ENCODE data around the gene WDFY4.

The WDFY4 gene

DNA sequence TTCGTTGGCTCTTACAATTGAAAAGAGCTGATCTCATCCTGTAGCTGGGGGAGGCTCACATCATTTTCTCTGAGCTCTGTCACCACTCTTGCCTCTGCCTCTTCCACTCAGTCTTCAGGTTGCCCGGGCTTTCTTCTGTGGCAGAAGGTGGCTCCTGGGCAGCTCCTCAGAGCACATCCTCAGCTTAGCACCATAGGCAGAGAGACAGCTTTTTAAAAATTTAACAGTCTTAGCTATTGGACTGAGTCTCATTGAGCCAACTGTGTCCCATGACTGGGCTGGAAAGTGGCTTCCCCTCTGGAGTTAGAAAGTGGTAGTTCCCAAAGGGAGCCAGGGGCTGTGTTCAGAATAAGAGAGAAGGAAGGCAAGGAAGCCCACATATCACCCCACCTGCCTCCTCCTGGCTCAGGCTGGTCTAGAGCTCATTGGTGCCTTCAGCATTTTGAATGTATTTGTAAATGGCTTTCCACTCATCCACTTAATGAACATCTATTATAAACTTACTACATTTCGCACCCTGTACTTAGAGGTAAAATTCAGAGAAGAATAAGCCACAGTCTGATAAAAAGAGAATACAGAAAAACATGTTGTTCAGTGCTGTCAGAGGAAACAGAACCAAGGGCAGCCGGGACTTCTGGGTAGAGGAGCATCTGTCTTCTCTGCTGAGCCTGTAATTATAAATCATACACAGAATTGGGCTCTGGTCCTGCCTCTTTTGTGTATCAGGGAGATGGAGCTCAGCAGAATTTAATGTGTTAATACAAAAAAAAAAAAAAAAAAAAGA lies 119.3 kb downstream of the WDFY4 start:
- Histone ChIP-seq H3K27me3 (ENCODE audit: insufficient read depth, low read length) (peaks cover 46% of the 10 kb centered on the region), H3K4me3 (ENCODE audit: low read depth, low read length) (no peak overlapping the region), H3K4me1 (ENCODE audit: control insufficient read depth, insufficient read depth, low read length, unreplicated experiment) (no peaks in the 10 kb centered on the region), H3K36me3 (ENCODE audit: insufficient read depth, low read length) (no peaks in the 10 kb centered on the region), H2AFZ (ENCODE audit: low read length, unreplicated experiment) (no peak overlapping the region), H3K79me2 (ENCODE audit: control insufficient read depth, insufficient read depth, low read length, unreplicated experiment) (no peaks in the 10 kb centered on the region), H3K27ac (ENCODE audit: low read depth, low read length) (no peak overlapping the region)

DNA sequence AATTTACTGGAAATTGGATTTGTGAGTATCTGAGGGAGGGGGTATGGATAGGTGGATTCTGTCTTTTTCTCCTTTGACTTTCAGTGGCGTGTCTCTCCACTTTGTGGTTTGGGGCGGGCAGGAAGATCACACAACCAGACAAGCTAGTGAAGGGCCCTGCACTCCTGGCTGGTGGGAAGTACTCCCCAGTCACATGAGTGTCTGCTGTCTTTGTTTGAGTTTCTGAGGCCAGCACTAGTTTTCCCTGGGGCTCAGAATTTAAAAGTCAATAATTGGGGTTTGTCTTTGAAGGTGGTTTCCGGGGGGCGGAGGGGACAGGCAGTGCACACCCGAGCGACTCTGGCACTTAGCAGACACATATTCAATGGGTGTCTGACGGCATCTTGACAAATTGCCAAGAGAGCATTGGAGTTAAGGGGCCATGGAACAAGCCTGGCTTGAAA lies 120.1 kb downstream of the WDFY4 start:
- Histone ChIP-seq H2AFZ (ENCODE audit: low read length, unreplicated experiment) (no peak overlapping the region), H3K79me2 (ENCODE audit: control insufficient read depth, insufficient read depth, low read length, unreplicated experiment) (no peaks in the 10 kb centered on the region), H3K27me3 (ENCODE audit: insufficient read depth, low read length) (peaks cover 46% of the 10 kb centered on the region), H3K4me3 (ENCODE audit: low read depth, low read length) (no peak overlapping the region), H3K36me3 (ENCODE audit: insufficient read depth, low read length) (no peaks in the 10 kb centered on the region), H3K4me1 (ENCODE audit: control insufficient read depth, insufficient read depth, low read length, unreplicated experiment) (no peaks in the 10 kb centered on the region), H3K27ac (ENCODE audit: low read depth, low read length) (no peak overlapping the region)

DNA sequence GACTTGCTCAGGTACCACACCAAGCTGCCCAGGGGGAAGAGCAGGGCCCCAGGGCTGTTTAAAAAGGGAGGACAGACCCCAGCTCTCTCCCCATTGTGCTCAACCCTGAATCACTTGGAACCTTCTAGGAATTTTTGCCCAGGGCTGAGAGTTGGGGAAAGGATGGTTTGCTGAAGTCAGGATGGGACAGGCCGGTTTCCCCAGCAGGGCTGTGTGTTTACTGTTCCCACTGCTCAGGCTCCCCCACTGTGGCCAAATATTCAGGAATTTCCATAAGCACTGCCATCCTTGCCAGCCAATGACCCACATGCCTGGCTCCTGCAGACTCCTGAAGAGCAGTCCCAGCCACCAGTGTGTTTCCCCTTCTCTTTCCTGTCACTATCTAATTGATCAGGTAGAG lies 120.7 kb downstream of the WDFY4 start:
- Histone ChIP-seq H2AFZ (ENCODE audit: low read length, unreplicated experiment) (no peak overlapping the region), H3K4me1 (ENCODE audit: control insufficient read depth, insufficient read depth, low read length, unreplicated experiment) (no peaks in the 10 kb centered on the region), H3K27me3 (ENCODE audit: insufficient read depth, low read length) (peaks cover 46% of the 10 kb centered on the region), H3K4me3 (ENCODE audit: low read depth, low read length) (no peak overlapping the region), H3K79me2 (ENCODE audit: control insufficient read depth, insufficient read depth, low read length, unreplicated experiment) (no peaks in the 10 kb centered on the region), H3K27ac (ENCODE audit: low read depth, low read length) (no peak overlapping the region), H3K36me3 (ENCODE audit: insufficient read depth, low read length) (no peaks in the 10 kb centered on the region)

DNA sequence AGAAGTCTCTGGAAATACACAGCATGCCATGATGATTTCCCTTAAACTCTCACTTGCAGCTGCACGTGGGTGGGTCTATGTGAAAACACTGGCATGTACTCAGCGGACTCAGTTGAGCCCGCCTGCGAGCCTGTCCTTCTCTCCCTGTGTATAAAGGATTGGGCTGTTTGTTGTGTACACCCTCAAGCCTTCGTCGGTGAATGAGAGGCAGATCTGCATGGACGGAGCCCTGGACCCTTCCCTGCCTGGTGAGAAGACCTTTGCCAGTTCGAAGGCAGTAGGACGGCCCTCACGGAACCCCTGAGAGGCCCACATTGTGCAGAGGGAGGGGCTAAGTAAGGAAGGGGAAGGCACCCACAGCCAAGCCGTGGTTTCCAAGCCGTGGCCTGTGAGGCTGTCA lies 121.2 kb downstream of the WDFY4 start:
- no peaks in the 10 kb centered on the region for H3K4me1 ChIP-seq (ENCODE audit: control insufficient read depth, insufficient read depth, low read length, unreplicated experiment)
- H3K4me3 ChIP-seq (ENCODE audit: low read depth, low read length): no peak overlapping the region
- no peak overlapping the region for H3K27ac ChIP-seq (ENCODE audit: low read depth, low read length)
- no peaks in the 10 kb centered on the region for H3K79me2 ChIP-seq (ENCODE audit: control insufficient read depth, insufficient read depth, low read length, unreplicated experiment)
- peaks cover 46% of the 10 kb centered on the region for H3K27me3 ChIP-seq (ENCODE audit: insufficient read depth, low read length)
- no peaks in the 10 kb centered on the region for H3K36me3 ChIP-seq (ENCODE audit: insufficient read depth, low read length)
- no peak overlapping the region for H2AFZ ChIP-seq (ENCODE audit: low read length, unreplicated experiment)

DNA sequence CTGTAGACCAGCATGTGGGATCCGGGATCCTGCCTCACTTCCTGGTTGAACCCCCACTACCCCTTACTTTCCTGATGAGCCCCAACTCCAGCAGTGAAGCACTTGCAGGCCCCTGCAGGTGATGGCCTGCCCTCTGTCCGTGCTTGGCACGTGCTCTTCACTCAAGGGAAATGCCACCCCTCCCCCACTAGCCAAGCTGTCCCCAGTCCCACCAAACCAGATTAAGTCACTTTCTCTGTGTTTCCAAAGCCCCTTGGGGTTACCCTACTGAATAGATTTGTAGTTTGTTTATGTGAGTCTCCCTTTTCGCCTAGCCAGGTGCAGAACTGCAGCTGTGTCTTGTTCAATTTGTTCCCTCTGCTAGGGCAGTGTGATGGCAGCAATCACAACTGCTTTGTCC lies 121.7 kb downstream of the WDFY4 start:
- peaks cover 46% of the 10 kb centered on the region for H3K27me3 ChIP-seq (ENCODE audit: insufficient read depth, low read length)
- H3K27ac ChIP-seq (ENCODE audit: low read depth, low read length): no peak overlapping the region
- no peaks in the 10 kb centered on the region for H3K79me2 ChIP-seq (ENCODE audit: control insufficient read depth, insufficient read depth, low read length, unreplicated experiment)
- H2AFZ ChIP-seq (ENCODE audit: low read length, unreplicated experiment): no peak overlapping the region
- H3K4me1 ChIP-seq (ENCODE audit: control insufficient read depth, insufficient read depth, low read length, unreplicated experiment): no peaks in the 10 kb centered on the region
- H3K4me3 ChIP-seq (ENCODE audit: low read depth, low read length): no peak overlapping the region
- H3K36me3 ChIP-seq (ENCODE audit: insufficient read depth, low read length): no peaks in the 10 kb centered on the region

DNA sequence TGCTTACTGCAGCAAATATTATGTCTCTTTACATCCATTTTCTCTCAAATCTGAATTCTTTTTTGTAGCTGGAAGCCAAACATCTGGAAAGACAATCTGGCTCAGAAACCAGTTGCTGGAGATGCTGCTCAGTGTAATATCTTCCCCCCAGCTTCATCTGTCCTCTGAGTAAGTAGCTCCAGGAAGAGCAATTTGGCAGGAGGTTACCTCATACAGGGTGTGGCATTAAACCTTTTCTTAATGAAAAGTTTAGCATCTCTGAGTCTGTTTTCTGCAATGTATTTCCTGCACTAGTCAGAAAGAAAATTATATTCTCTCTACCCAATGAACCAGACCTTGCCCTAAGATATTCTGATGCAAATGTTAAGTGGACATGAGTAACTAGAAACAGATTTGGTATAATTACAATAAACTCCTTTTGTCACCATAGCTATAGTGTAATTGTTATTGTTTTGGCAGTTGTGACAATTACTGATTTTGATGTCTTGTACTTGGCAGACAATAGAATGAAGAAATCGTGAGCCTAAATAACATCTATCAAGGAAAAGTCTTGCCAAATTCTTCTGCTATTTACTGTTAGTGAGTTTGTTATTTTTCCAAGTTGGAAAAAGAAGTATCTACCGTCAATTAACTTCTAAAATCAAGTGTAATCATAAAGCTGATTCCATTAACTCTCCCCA lies 123.3 kb downstream of the WDFY4 start:
- Histone ChIP-seq H3K27me3 (ENCODE audit: insufficient read depth, low read length) (peaks cover 45% of the 10 kb centered on the region), H3K27ac (ENCODE audit: low read depth, low read length) (no peak overlapping the region), H3K36me3 (ENCODE audit: insufficient read depth, low read length) (no peaks in the 10 kb centered on the region), H3K79me2 (ENCODE audit: control insufficient read depth, insufficient read depth, low read length, unreplicated experiment) (no peaks in the 10 kb centered on the region), H3K4me1 (ENCODE audit: control insufficient read depth, insufficient read depth, low read length, unreplicated experiment) (no peaks in the 10 kb centered on the region), H3K4me3 (ENCODE audit: low read depth, low read length) (no peak overlapping the region), H2AFZ (ENCODE audit: low read length, unreplicated experiment) (no peak overlapping the region)

DNA sequence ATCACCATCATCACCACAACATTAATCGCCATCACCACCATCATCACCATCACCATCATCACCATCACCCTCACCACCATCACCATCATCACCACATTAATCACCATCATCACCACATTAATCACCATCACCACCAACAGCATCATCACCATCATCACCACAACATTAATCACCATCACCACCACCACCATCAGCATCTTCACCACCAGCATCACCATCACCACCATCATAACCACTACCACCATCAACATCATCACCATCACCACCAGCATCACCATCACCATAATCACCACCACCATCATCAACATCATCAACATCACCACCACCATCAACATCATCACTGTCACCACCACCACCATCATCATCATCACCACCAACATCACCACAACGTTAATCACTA lies 124.6 kb downstream of the WDFY4 start:
- Histone ChIP-seq H2AFZ (ENCODE audit: low read length, unreplicated experiment) (no peak overlapping the region), H3K79me2 (ENCODE audit: control insufficient read depth, insufficient read depth, low read length, unreplicated experiment) (no peaks in the 10 kb centered on the region), H3K27ac (ENCODE audit: low read depth, low read length) (no peak overlapping the region), H3K4me3 (ENCODE audit: low read depth, low read length) (no peak overlapping the region), H3K36me3 (ENCODE audit: insufficient read depth, low read length) (no peaks in the 10 kb centered on the region), H3K4me1 (ENCODE audit: control insufficient read depth, insufficient read depth, low read length, unreplicated experiment) (no peaks in the 10 kb centered on the region), H3K27me3 (ENCODE audit: insufficient read depth, low read length) (peaks cover 36% of the 10 kb centered on the region)

DNA sequence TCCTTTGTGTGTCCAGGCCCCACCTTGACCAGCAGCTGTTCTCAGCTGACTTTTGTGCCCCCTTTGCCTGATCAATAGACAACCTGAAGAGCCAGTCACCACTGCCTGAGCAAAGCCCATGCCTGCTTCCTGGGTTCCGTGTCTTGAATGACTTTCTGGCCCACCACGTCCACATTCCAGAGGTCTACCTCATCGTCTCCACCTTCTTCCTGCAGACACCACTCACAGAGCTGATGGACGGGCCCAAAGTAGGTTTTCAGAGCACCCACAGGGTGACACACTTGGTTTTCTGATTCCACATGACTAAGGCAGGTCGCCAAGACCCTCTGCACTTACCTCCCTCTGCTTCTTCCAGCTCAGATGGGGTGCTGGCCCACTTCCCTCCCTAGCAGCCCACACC lies 126.8 kb downstream of the WDFY4 start:
- peaks cover 22% of the 10 kb centered on the region for H3K27me3 ChIP-seq (ENCODE audit: insufficient read depth, low read length)
- H3K4me3 ChIP-seq (ENCODE audit: low read depth, low read length): no peak overlapping the region
- no peaks in the 10 kb centered on the region for H3K4me1 ChIP-seq (ENCODE audit: control insufficient read depth, insufficient read depth, low read length, unreplicated experiment)
- no peak overlapping the region for H3K27ac ChIP-seq (ENCODE audit: low read depth, low read length)
- no peaks in the 10 kb centered on the region for H3K36me3 ChIP-seq (ENCODE audit: insufficient read depth, low read length)
- H2AFZ ChIP-seq (ENCODE audit: low read length, unreplicated experiment): no peak overlapping the region
- no peaks in the 10 kb centered on the region for H3K79me2 ChIP-seq (ENCODE audit: control insufficient read depth, insufficient read depth, low read length, unreplicated experiment)

DNA sequence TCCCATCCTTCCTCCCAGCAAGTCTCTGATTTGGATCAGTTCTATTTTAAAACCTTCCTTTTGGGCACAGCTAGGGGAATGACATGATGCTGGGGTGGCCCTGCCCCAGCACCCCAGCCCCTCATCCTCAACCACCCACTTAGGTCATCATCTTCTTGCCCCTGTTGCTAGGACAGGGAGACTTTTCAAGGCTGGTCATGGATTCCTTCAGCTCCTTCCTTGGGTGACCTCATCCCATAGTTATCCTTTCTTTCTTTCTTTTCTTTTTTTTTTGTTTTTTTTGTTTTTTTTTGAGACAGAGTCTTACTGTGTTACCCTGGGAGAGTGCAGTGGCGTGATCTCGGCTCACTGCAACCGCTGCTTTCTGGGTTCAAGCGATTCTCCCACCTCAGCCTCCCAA lies 127.2 kb downstream of the WDFY4 start:
- no peak overlapping the region for H2AFZ ChIP-seq (ENCODE audit: low read length, unreplicated experiment)
- no peaks in the 10 kb centered on the region for H3K4me1 ChIP-seq (ENCODE audit: control insufficient read depth, insufficient read depth, low read length, unreplicated experiment)
- no peaks in the 10 kb centered on the region for H3K79me2 ChIP-seq (ENCODE audit: control insufficient read depth, insufficient read depth, low read length, unreplicated experiment)
- no peak overlapping the region for H3K4me3 ChIP-seq (ENCODE audit: low read depth, low read length)
- H3K27me3 ChIP-seq (ENCODE audit: insufficient read depth, low read length): peaks cover 20% of the 10 kb centered on the region
- H3K27ac ChIP-seq (ENCODE audit: low read depth, low read length): no peak overlapping the region
- no peaks in the 10 kb centered on the region for H3K36me3 ChIP-seq (ENCODE audit: insufficient read depth, low read length)

DNA sequence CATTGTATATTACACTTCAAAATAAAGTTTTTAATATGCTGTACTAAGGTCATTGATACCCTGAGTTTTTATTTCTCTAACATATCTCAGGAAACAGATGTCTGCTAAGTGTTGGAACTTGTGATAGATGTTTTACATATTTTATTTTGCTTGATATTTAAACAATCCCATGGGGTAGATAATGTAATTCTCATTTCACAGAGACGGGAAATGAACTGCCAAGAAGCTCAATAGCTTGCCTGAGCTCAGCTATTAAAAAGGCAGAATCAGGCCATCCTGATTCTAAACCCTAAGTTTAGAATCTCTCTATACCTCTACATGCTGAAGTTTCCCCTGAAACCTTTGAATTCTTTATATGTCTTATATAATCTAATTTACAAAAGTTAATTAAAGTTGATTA lies 128.6 kb downstream of the WDFY4 start:
- no peak overlapping the region for H3K4me3 ChIP-seq (ENCODE audit: low read depth, low read length)
- H3K36me3 ChIP-seq (ENCODE audit: insufficient read depth, low read length): no peaks in the 10 kb centered on the region
- H3K27ac ChIP-seq (ENCODE audit: low read depth, low read length): no peak overlapping the region
- H3K79me2 ChIP-seq (ENCODE audit: control insufficient read depth, insufficient read depth, low read length, unreplicated experiment): no peaks in the 10 kb centered on the region
- H3K27me3 ChIP-seq (ENCODE audit: insufficient read depth, low read length): 0 out of 2 replicates have a peak, but pooled peaks cover 7% of the 10 kb centered on the region
- H2AFZ ChIP-seq (ENCODE audit: low read length, unreplicated experiment): no peak overlapping the region
- H3K4me1 ChIP-seq (ENCODE audit: control insufficient read depth, insufficient read depth, low read length, unreplicated experiment): no peaks in the 10 kb centered on the region

DNA sequence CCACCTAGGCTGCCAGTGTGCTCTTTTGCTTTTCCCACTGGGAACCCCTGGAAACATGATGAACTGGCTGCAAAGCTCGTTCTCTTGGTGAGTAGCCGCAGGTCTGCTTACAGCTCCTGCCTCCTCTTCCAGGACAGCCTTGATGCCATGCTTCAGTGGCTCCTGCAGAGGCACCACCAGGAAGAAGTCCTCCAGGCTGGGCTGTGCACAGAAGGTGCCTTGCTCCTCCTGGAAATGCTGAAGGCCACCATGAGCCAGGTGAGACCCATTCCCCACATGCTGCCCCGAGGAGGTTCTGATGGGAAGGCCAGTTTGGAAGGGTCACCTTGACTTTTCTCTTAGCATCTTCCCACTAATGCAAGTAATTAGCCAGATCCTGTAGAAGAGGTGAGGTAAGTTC lies 129.2 kb downstream of the WDFY4 start:
- no peak overlapping the region for H3K27ac ChIP-seq (ENCODE audit: low read depth, low read length)
- no peaks in the 10 kb centered on the region for H3K36me3 ChIP-seq (ENCODE audit: insufficient read depth, low read length)
- H3K79me2 ChIP-seq (ENCODE audit: control insufficient read depth, insufficient read depth, low read length, unreplicated experiment): no peaks in the 10 kb centered on the region
- no peak overlapping the region for H3K4me3 ChIP-seq (ENCODE audit: low read depth, low read length)
- H3K4me1 ChIP-seq (ENCODE audit: control insufficient read depth, insufficient read depth, low read length, unreplicated experiment): no peaks in the 10 kb centered on the region
- H2AFZ ChIP-seq (ENCODE audit: low read length, unreplicated experiment): no peak overlapping the region
- H3K27me3 ChIP-seq (ENCODE audit: insufficient read depth, low read length): 0 out of 2 replicates have a peak, but pooled peaks cover 3% of the 10 kb centered on the region

Data from ACC112 (cell line).